Measurements from ENCODE around the gene IDH2. TPM values are rescaled to one million over a fixed set of nuclear protein-coding genes. Genes with fewer than 3 reads are reported as not detected.
"Not testable (repeated sequence)": the region's sequence is repeated elsewhere in the genome, so short reads cannot be mapped to it uniquely, and the experiment has no call there.

Gene IDH2
- total RNA-seq, 1 donor from 2014 or later = 49.1 TPM

- peaks cover 3% of the 10 kb centered on the region for H3K4me1 Mint-ChIP-seq
- intact Hi-C loops (cut with micrococcal nuclease) = no loop called here
- H3K27me3 Mint-ChIP-seq = peaks cover 7% of the 10 kb centered on the region
- no peaks in the 10 kb centered on the region for H3K9me3 Mint-ChIP-seq
- DNase-seq (no peak), ATAC-seq (ENCODE audit: low read depth) (no peak)
- no peak overlapping the region for H3K4me3 Mint-ChIP-seq
- POLR2A ChIA-PET = no interaction called here
- H3K27ac Mint-ChIP-seq = no peak overlapping the region
- CTCF ChIA-PET = no interaction called here
- no peak for TF ChIP-seq CTCF (IDR thresholded peaks at IDR 0.05)
- no peaks in the 10 kb centered on the region for H3K36me3 Mint-ChIP-seq (ENCODE audit: low read depth)
Observed at GRCh38 chr15:90145259-90145658, 43.0 kb upstream of the IDH2 start.

DNA sequence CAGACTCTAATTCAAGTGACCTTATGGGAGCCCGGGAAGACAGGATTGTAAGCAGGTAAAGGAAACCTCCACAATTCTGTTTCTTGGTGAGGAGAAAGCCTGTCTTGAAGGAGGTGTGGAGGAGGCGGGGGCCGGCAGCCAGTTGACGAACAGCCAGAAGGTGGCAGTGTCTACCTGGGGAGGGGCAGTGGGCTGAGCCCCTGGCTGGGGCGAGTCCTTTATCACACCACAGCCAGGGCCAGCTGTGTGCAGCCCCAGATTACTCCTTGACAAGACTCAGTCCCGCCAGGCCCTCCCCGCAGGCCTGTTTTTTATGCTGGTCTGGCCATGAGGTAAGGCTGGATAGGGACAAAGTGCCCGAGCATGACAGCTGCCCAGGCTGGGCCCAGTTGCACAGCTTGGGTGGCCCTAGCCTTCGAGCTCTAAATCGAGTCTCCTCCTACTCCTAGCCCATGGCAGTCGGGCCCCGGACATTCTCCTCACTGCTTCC is 40.9 kb upstream of the IDH2 start:
- POLR2A ChIA-PET = interaction anchor here (1.1 kb wide), 1 partner anchor 90 kb away, joined by 3 read pairs; the partner anchor contains the start of genes CIB1 and GDPGP1
- intact Hi-C loops (cut with micrococcal nuclease) = loop anchor here (1.0 kb wide), 2 partner anchors 143 to 158 kb away; no protein-coding TSS in a partner anchor
- Mint-ChIP-seq H3K36me3 (ENCODE audit: low read depth) (no peaks in the 10 kb centered on the region), H3K4me3 (no peak overlapping the region), H3K27me3 (peaks cover 7% of the 10 kb centered on the region), H3K27ac (no peak overlapping the region), H3K9me3 (no peaks in the 10 kb centered on the region), H3K4me1 (peaks cover 3% of the 10 kb centered on the region)
- peak; percentile 93 for ATAC-seq (ENCODE audit: low read depth)
- TF ChIP-seq CTCF (IDR thresholded peaks at IDR 0.05) = no peak
- peak; percentile 54 for DNase-seq
- CTCF ChIA-PET = interaction anchor here (0.7 to 1.6 kb wide), 6 partner anchors 72 to 176 kb away, joined by 3 to 8 read pairs (median 5); no protein-coding TSS in a partner anchor

DNA sequence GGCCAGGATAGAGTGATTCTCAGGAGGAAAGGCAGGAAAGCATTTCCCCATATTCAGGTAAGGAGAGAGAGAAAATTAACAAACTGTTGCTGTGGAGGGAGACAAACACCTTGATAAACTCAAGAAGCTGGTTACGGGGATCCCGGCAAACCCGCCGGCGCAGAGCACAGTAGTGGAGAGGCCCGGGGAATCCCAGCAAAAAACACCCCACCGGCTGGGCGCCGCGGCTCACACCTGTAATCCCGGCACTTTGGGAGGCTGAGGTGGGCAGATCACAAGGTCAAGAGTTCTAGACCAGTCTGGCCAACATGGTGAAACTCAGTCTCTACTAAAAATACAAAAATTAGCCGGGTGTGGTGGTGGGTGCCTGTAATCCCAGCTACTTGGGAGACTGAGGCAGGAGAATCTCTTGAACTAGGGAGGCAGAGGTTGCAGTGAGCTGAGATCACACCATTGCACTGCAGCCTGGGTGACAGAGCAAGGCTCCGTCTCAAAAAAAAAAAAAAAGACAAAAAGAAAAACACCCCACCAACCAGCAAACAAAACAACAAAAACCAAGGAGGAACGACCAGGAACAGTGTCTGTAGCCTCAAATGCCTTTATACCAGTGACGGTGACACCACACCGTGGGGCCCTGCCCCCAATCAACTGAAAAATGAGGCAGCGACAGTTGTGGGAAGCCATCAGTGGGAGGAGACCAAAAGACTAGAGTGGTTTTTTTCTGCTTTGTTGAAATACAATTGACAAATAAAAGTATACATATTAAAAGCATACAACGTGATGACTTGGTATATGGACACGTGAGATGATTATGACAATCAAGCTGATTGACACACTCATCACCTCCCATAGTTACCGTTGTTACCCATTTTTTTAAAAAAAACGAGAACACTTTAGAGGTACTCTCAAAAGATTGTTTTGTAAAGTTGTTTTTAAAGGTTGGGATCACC is 40.2 kb upstream of the IDH2 start:
- ChIA-PET POLR2A (interaction anchor here (1.1 kb wide), 1 partner anchor 91 kb away, joined by 3 read pairs; the partner anchor contains the start of genes CIB1 and GDPGP1), CTCF (interaction anchor here (0.9 to 1.6 kb wide), 7 partner anchors 43 to 177 kb away, joined by 3 to 8 read pairs (median 4); no protein-coding TSS in a partner anchor)
- no peak for DNase-seq
- H3K27me3 Mint-ChIP-seq = peaks cover 7% of the 10 kb centered on the region
- H3K9me3 Mint-ChIP-seq = no peaks in the 10 kb centered on the region
- no peak for TF ChIP-seq CTCF (IDR thresholded peaks at IDR 0.05)
- peaks cover 3% of the 10 kb centered on the region for H3K4me1 Mint-ChIP-seq
- H3K4me3 Mint-ChIP-seq = no peak overlapping the region
- ATAC-seq (ENCODE audit: low read depth) = no peak
- H3K27ac Mint-ChIP-seq = no peak overlapping the region
- intact Hi-C loops (cut with micrococcal nuclease) = loop anchor here (1.0 kb wide), 2 partner anchors 144 to 159 kb away; no protein-coding TSS in a partner anchor
- no peaks in the 10 kb centered on the region for H3K36me3 Mint-ChIP-seq (ENCODE audit: low read depth)

- no peak for TF ChIP-seq CTCF (IDR thresholded peaks at IDR 0.05)
- H3K4me1 Mint-ChIP-seq = peaks cover 3% of the 10 kb centered on the region
- no peak overlapping the region for H3K27ac Mint-ChIP-seq
- DNase-seq = no peak
- no peaks in the 10 kb centered on the region for H3K9me3 Mint-ChIP-seq
- POLR2A ChIA-PET = no interaction called here
- CTCF ChIA-PET = interaction anchor here (0.9 to 1.2 kb wide), 4 partner anchors 43 to 145 kb away, joined by 3 read pairs; no protein-coding TSS in a partner anchor
- ATAC-seq (ENCODE audit: low read depth) = no peak
- H3K4me3 Mint-ChIP-seq = no peak overlapping the region
- H3K36me3 Mint-ChIP-seq (ENCODE audit: low read depth) = no peaks in the 10 kb centered on the region
- intact Hi-C loops (cut with micrococcal nuclease) = no loop called here
- peaks cover 7% of the 10 kb centered on the region for H3K27me3 Mint-ChIP-seq
Observed at GRCh38 chr15:90141646-90142045, 39.4 kb upstream of the IDH2 start.

DNA sequence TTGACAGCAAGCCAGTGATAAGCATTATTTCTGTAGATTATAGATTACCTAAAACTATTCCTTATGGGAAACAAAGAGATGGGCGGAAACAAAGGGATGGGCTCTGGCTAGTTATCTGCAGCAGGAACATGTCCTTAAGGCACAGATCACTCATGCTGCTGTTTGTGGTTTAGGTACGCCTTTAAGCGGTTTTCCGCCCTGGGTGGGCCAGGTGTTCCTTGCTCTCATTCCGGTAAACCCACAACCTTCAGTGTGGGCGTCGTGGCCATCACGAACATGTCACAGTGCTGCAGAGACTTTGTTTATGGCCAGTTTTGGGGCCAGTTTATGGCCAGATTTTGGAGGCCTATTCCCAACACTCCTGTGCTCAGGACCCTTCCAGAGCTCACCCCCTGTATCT is 37.3 kb upstream of the IDH2 start:
- H3K4me3 Mint-ChIP-seq; DNase-seq; intact Hi-C loops (cut with micrococcal nuclease): not testable (repeated sequence)

More for the DNA sequence above, 37.3 kb upstream of the IDH2 start:
- H3K9me3 Mint-ChIP-seq; H3K36me3 Mint-ChIP-seq (ENCODE audit: low read depth); ATAC-seq (ENCODE audit: low read depth); POLR2A ChIA-PET; CTCF ChIA-PET; H3K27ac Mint-ChIP-seq; H3K4me1 Mint-ChIP-seq; H3K27me3 Mint-ChIP-seq: not testable (repeated sequence)

Data from activated B cell treated with CpG ODN at 0.5 μM for 24 hours (primary cell).